Bronchial epithelial cell (primary cell): ENCODE measurements around the gene OSTC. TPM values are rescaled to one million over a fixed set of nuclear protein-coding genes. Genes with fewer than 3 reads are reported as not detected.
A peak's percentile ranks its signal among the peaks of the same experiment; 100 is the strongest.

ENCODE experiments used
- DNase-seq: peaks from one replicate; pipeline ENCODE4 v3.0.0-alpha.2; 2010; ENCODE audit warnings: low read depth
- FAIRE-seq: peaks from 2 replicates; lab custom pipeline; 2011; peaks lifted over from hg19 to GRCh38; lab: Jason Lieb, UNC
- H3K27me3 ChIP-seq: 2 replicates; pipeline ENCODE4 v1.5.1; 2011; ENCODE audit warnings: low read length; ENCODE audit not compliant: control insufficient read depth, insufficient read depth
- H3K36me3 ChIP-seq: 2 replicates; pipeline ENCODE4 v1.5.1; 2011; ENCODE audit warnings: low read length; ENCODE audit not compliant: control insufficient read depth, insufficient read depth
- H3K4me3 ChIP-seq: 2 replicates; pipeline ENCODE4 v1.5.1; 2011; ENCODE audit warnings: mild to moderate bottlenecking, low read depth, low read length, control low read depth
- CTCF ChIP-seq: IDR thresholded peaks from 2 replicates; pipeline ENCODE4 v1.5.1; 2011; ENCODE audit warnings: mild to moderate bottlenecking, moderate library complexity, low read length, control low read depth, inconsistent platforms; ENCODE audit not compliant: insufficient read depth, severe bottlenecking
- total RNA-seq: library from RNA; depleted of rRNA; stranded (reverse); fragments of >200 nt; gene quantifications from 2 replicates; pipeline ENCODE4 v1.2.1, GENCODE V29; 2014

The OSTC gene
- total RNA-seq, 1 donor from 2014 or later = 261 TPM

GRCh38 chr4:108717386-108717785 is 67.0 kb downstream of the OSTC start:
- H3K4me3 ChIP-seq = no peak overlapping the region
- no peaks in the 10 kb centered on the region for H3K27me3 ChIP-seq
- no peaks in the 10 kb centered on the region for H3K36me3 ChIP-seq
- FAIRE-seq (no peak), DNase-seq (peak; percentile 2)
- TF ChIP-seq CTCF = no peak

Other genes with a start within 250 kb of the OSTC start
- gene RPL34, start 30.0 kb upstream of the OSTC start, total RNA-seq = 753 and 808 TPM in 2 replicates
- gene ETNPPL, start 112.5 kb downstream of the OSTC start, total RNA-seq = not detected in 2 replicates